Hepatocyte (in vitro differentiated cells): ENCODE results near the gene HHAT.

Source experiments
- EZH2phosphoT487 ChIP-seq: fragments of 200-600 bp; sonication (generic); IDR thresholded peaks from one replicate; pipeline ENCODE4 v1.6.1; 2018; ENCODE audit warnings: antibody characterized with exemption, mild to moderate bottlenecking, low read depth, moderate library complexity; ENCODE audit not compliant: unreplicated experiment, severe bottlenecking
- TF ChIP-seq, protein P1 (sequence below): fragments of 200-600 bp; sonication (generic); IDR thresholded peaks from 2 replicates; pipeline ENCODE4 v1.5.1; 2016; ENCODE audit warnings: antibody characterized with exemption, mild to moderate bottlenecking; ENCODE audit not compliant: poor library complexity

DNA sequence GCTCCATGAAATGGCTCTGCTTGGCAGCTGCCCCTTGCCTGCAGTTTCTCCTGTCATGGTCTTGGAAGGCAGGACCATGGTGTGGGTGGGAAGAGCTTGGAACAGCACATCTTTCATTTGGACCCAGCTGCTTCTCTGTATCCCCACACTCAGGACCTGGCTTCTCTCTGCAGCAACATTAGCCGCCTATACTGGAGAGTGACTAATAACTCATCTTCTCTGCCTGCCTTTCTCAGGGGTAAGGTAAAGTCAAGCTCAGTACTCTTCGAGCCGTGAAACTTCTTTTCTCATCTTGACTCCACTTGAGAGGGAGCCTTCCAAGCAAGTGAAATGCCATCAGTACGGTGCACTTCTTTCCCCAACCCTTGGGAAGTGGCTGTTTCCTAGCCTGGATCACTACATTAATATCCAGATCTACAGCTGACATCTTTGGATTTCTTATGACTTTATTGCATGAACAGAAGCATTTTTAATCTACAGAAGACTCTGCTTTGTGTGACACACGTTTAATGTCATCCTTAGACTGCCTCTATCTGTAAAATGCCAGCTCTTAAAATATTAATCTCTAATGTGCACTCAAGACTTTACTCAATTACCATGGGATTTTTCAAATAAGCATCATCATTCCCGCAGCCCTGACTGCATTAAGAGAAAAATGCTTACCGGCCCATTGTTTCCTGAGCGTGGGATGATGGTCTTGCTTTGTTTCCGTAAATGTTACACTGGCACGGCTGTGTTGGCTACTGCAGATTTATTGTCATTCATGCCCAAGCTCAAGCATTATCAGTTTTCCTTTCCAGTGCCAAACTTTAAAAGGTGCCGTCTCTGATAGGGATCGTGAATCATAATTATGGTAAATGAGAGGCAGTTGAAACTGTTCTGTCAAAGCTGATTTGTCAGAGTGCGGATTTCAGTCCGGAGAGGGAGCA lies 242.9 kb downstream of the HHAT start:
- TF ChIP-seq, protein P1, sequence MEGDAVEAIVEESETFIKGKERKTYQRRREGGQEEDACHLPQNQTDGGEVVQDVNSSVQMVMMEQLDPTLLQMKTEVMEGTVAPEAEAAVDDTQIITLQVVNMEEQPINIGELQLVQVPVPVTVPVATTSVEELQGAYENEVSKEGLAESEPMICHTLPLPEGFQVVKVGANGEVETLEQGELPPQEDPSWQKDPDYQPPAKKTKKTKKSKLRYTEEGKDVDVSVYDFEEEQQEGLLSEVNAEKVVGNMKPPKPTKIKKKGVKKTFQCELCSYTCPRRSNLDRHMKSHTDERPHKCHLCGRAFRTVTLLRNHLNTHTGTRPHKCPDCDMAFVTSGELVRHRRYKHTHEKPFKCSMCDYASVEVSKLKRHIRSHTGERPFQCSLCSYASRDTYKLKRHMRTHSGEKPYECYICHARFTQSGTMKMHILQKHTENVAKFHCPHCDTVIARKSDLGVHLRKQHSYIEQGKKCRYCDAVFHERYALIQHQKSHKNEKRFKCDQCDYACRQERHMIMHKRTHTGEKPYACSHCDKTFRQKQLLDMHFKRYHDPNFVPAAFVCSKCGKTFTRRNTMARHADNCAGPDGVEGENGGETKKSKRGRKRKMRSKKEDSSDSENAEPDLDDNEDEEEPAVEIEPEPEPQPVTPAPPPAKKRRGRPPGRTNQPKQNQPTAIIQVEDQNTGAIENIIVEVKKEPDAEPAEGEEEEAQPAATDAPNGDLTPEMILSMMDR: no peak
- no peak for TF ChIP-seq EZH2phosphoT487
